GM20000 (cell line): ENCODE data around the gene SLCO2B1.

Experiments
- DNase-seq: peaks from one replicate; pipeline ENCODE4 v3.0.0; 2012; ENCODE audit warnings: low spot score
- CTCF ChIP-seq: IDR thresholded peaks from 2 replicates; pipeline ENCODE4 v1.5.1; 2012; ENCODE audit warnings: mild to moderate bottlenecking, control low read depth; ENCODE audit errors: extremely low read depth, missing control alignments

The SLCO2B1 gene

DNA sequence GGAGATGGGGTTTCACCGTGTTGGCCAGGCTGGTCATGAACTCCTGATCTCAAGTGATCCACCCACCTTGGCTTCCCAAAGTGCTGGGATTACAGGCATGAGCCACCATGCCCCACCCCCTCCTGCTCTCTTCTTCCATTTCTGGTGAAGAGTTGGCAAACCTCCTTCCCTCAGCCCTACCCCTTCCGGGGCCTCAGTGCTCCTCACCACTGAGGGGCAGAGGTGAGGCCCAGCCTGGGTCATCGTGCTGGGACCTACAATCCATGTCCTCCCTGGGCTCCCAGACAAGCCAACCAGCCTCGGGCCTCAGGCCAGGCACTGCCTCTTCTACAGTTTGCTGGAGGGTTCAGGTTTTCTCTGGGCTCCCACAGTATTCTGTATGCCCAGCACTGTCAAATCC, 74.9 kb downstream of the SLCO2B1 start:
- DNase-seq, result no peak

GRCh38 chr11:75229466-75229865, 78.6 kb downstream of the SLCO2B1 start:
- no peak for TF ChIP-seq CTCF
- no peak for DNase-seq

More for the DNA sequence above, 74.9 kb downstream of the SLCO2B1 start:
- TF ChIP-seq CTCF, result no peak

GRCh38 chr11:75230621-75231020, 79.7 kb downstream of the SLCO2B1 start:
- no peak for TF ChIP-seq CTCF
- no peak for DNase-seq

GRCh38 chr11:75233754-75234172, 82.9 kb downstream of the SLCO2B1 start:
- no peak for DNase-seq
- no peak for TF ChIP-seq CTCF

GRCh38 chr11:75236062-75236461, 85.2 kb downstream of the SLCO2B1 start:
- no peak for TF ChIP-seq CTCF
- DNase-seq, result no peak

DNA sequence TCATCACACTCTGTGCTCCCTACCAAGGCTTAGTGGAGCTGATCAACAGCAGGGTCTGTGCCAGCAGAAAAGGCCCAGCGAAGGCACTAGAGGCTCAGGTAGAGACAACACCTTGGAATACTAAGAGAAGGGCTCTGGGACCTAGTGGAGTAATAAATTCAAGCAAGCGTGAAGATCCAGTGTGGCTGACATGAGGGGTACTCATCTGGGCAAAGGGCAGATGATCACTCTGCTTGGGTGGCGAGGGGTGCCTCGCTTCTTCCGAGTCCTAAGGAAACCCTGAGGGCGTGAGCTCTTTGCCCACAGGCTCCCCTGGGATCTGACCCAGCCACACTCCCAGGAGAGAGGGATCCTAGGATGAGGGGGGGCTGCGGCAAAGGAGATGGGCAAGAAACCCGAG, 86.1 kb downstream of the SLCO2B1 start:
- no peak for TF ChIP-seq CTCF
- DNase-seq, result no peak

DNA sequence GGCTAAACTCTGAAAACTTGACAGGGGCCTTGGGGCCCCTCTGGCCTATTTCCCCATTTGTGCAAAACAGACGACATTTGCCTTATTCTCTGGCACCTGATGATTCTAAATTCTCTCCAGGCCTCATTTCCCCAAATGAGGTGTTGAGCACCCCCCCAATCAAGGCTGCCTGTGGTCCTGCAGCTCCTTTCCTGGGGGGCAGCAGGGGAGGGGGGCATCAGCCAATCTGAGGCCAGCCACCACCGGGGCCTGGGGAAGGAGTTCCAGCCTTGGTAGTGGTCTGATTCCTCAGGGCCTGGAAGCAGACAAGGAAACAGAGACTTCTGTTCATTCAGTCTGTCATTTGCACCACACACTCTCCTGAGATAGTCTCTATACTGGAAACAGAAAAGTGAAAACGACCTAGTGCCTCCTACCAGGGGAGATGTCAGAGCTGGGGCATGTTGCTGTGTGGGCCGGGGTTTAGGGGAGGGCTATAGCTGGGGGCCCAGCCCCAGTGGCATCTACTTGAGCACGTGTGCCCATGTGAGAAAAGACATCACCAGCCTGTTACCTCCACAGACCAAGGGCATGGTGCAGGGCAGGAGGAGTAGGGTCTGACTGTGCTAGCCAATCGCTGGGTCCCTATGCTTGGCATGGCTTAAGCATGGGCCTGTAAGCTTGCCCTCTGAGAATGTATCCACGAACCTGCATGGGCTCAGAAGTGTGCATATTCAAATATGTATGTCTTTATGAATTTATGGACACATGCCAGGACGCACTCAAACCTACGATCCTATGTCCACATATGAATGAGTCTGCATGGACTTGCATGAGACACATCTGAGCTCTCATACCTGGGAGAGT, 87.9 kb downstream of the SLCO2B1 start:
- DNase-seq, result no peak
- no peak for TF ChIP-seq CTCF
